Naive B cell (primary cell): ENCODE data around the gene RAD52. TPM values are rescaled to one million over a fixed set of nuclear protein-coding genes. Genes with fewer than 3 reads are reported as not detected.

Experiments used
- ATAC-seq, 2 donors: fragments of 150-1000 bp; cut with Tn5 transposase; 2 replicates each; pipeline ENCODE4 v1.10.0; 2021; ENCODE audit warnings: low read depth in 2 of 2, mild to moderate bottlenecking in 2 of 2, moderate library complexity in 2 of 2
- DNase-seq: peaks from one replicate; pipeline ENCODE4 v3.0.0; 2022
- H3K27ac Mint-ChIP-seq, 6 donors: one replicate each; pipeline ENCODE4 v1.8.0; 2020 to 2022; ENCODE audit warnings: mild to moderate bottlenecking in 6 of 6, mixed read lengths in 6 of 6, moderate library complexity in 5 of 6, inconsistent platforms in 2 of 6
- H3K27me3 Mint-ChIP-seq, 3 donors: one replicate each; pipeline ENCODE4 v1.8.0; 2021 to 2022; ENCODE audit warnings: mixed read lengths in 3 of 3, mild to moderate bottlenecking in 1 of 3
- H3K36me3 Mint-ChIP-seq, 2 donors: one replicate each; pipeline ENCODE4 v1.8.0; 2020 to 2022; ENCODE audit warnings: mixed read lengths in 2 of 2, inconsistent platforms in 1 of 2, mild to moderate bottlenecking in 1 of 2
- H3K4me1 Mint-ChIP-seq, 3 donors: one replicate each; pipeline ENCODE4 v1.8.0; 2020 to 2022; ENCODE audit warnings: mixed read lengths in 3 of 3, inconsistent platforms in 1 of 3, mild to moderate bottlenecking in 1 of 3, moderate library complexity in 1 of 3
- H3K4me3 Mint-ChIP-seq, 8 donors: one replicate each; pipeline ENCODE4 v1.8.0; 2020 to 2022; ENCODE audit warnings: mild to moderate bottlenecking in 8 of 8, mixed read lengths in 8 of 8, moderate library complexity in 8 of 8, inconsistent platforms in 2 of 8
- H3K9me3 Mint-ChIP-seq, 7 donors: one replicate each; pipeline ENCODE4 v1.8.0; 2020 to 2022; ENCODE audit warnings: mixed read lengths in 7 of 7, mild to moderate bottlenecking in 5 of 7, inconsistent platforms in 2 of 7, moderate library complexity in 1 of 7
- polyA plus RNA-seq, 6 donors: library from polyadenylated mRNA; unstranded; fragments of 300-500 nt; fragmentation: Illumina TruSeq; gene quantifications; one replicate each; pipeline ENCODE4 v1.2.3, GENCODE V29; 2021; ENCODE audit warnings: low read depth in 6 of 6

Gene RAD52
- polyA plus RNA-seq, 6 donors from 2014 or later, result 0.09 to 13.3 (median 3.0) TPM

- ATAC-seq (no peak), DNase-seq (no peak)
- Mint-ChIP-seq H3K27ac (no peak overlapping the region), H3K9me3 (no peaks in the 10 kb centered on the region), H3K36me3 (no peaks in the 10 kb centered on the region), H3K4me1 (peaks cover 0 to 4% (median 0%) of the 10 kb centered on the region in 3 donors), H3K4me3 (no peak overlapping the region), H3K27me3 (no peaks in the 10 kb centered on the region)
These were observed 31.8 kb upstream of the RAD52 start for GRCh38 chr12:981176-981828.

GRCh38 chr12:979349-979748 lies 29.9 kb upstream of the RAD52 start:
- Mint-ChIP-seq H3K9me3 (no peaks in the 10 kb centered on the region), H3K27ac (no peak overlapping the region), H3K27me3 (no peaks in the 10 kb centered on the region), H3K4me1 (peaks cover 0 to 4% (median 0%) of the 10 kb centered on the region in 3 donors), H3K4me3 (no peak overlapping the region), H3K36me3 (no peaks in the 10 kb centered on the region)
- no peak for ATAC-seq
- DNase-seq, result no peak

GRCh38 chr12:977156-977555 lies 27.7 kb upstream of the RAD52 start:
- DNase-seq (no peak), ATAC-seq (no peak)
- H3K27ac Mint-ChIP-seq, result peak overlapping the region in 1 of 6 donors; percentile 15
- peaks cover 0 to 4% (median 0%) of the 10 kb centered on the region in 3 donors for H3K4me1 Mint-ChIP-seq
- H3K27me3 Mint-ChIP-seq, result no peaks in the 10 kb centered on the region
- no peak overlapping the region for H3K4me3 Mint-ChIP-seq
- no peaks in the 10 kb centered on the region for H3K9me3 Mint-ChIP-seq
- H3K36me3 Mint-ChIP-seq, result no peaks in the 10 kb centered on the region

GRCh38 chr12:976644-977043 lies 27.1 kb upstream of the RAD52 start:
- peak overlapping the region in 1 of 6 donors; percentile 15 for H3K27ac Mint-ChIP-seq
- DNase-seq (no peak), ATAC-seq (no peak)
- H3K27me3 Mint-ChIP-seq, result no peaks in the 10 kb centered on the region
- H3K4me1 Mint-ChIP-seq, result peaks cover 0 to 4% (median 0%) of the 10 kb centered on the region in 3 donors
- no peak overlapping the region for H3K4me3 Mint-ChIP-seq
- no peaks in the 10 kb centered on the region for H3K9me3 Mint-ChIP-seq
- H3K36me3 Mint-ChIP-seq, result no peaks in the 10 kb centered on the region

GRCh38 chr12:974271-974862 lies 24.9 kb upstream of the RAD52 start:
- H3K9me3 Mint-ChIP-seq, result no peaks in the 10 kb centered on the region
- no peaks in the 10 kb centered on the region for H3K27me3 Mint-ChIP-seq
- no peak overlapping the region for H3K4me3 Mint-ChIP-seq
- DNase-seq, result no peak
- no peak overlapping the region for H3K27ac Mint-ChIP-seq
- H3K4me1 Mint-ChIP-seq, result peaks cover 0 to 4% (median 0%) of the 10 kb centered on the region in 3 donors
- no peak for ATAC-seq
- no peaks in the 10 kb centered on the region for H3K36me3 Mint-ChIP-seq

GRCh38 chr12:971991-972390 lies 22.5 kb upstream of the RAD52 start:
- DNase-seq (no peak), ATAC-seq (no peak)
- H3K36me3 Mint-ChIP-seq, result no peaks in the 10 kb centered on the region
- no peak overlapping the region for H3K27ac Mint-ChIP-seq
- no peaks in the 10 kb centered on the region for H3K27me3 Mint-ChIP-seq
- H3K4me3 Mint-ChIP-seq, result no peak overlapping the region
- H3K9me3 Mint-ChIP-seq, result no peaks in the 10 kb centered on the region
- no peaks in the 10 kb centered on the region for H3K4me1 Mint-ChIP-seq

GRCh38 chr12:969821-970220 lies 20.3 kb upstream of the RAD52 start:
- no peak for ATAC-seq

GRCh38 chr12:968545-968944 lies 19.1 kb upstream of the RAD52 start:
- H3K27ac Mint-ChIP-seq, result no peak overlapping the region
- no peaks in the 10 kb centered on the region for H3K9me3 Mint-ChIP-seq
- no peaks in the 10 kb centered on the region for H3K36me3 Mint-ChIP-seq
- ATAC-seq (no peak), DNase-seq (no peak)
- no peaks in the 10 kb centered on the region for H3K27me3 Mint-ChIP-seq
- no peak overlapping the region for H3K4me3 Mint-ChIP-seq
- no peaks in the 10 kb centered on the region for H3K4me1 Mint-ChIP-seq

More at GRCh38 chr12:969821-970220, 20.3 kb upstream of the RAD52 start:
- H3K9me3 Mint-ChIP-seq, result no peaks in the 10 kb centered on the region
- no peak for DNase-seq
- H3K27ac Mint-ChIP-seq, result no peak overlapping the region
- H3K27me3 Mint-ChIP-seq, result no peaks in the 10 kb centered on the region
- H3K4me1 Mint-ChIP-seq, result no peaks in the 10 kb centered on the region
- no peak overlapping the region for H3K4me3 Mint-ChIP-seq
- H3K36me3 Mint-ChIP-seq, result no peaks in the 10 kb centered on the region

GRCh38 chr12:967641-968040 lies 18.1 kb upstream of the RAD52 start:
- no peaks in the 10 kb centered on the region for H3K27me3 Mint-ChIP-seq
- H3K27ac Mint-ChIP-seq, result peak overlapping the region in 2 of 6 donors; percentile 36 to 50
- no peaks in the 10 kb centered on the region for H3K4me1 Mint-ChIP-seq
- no peak for ATAC-seq
- no peak overlapping the region for H3K4me3 Mint-ChIP-seq
- no peaks in the 10 kb centered on the region for H3K36me3 Mint-ChIP-seq
- no peak for DNase-seq
- no peaks in the 10 kb centered on the region for H3K9me3 Mint-ChIP-seq

- Mint-ChIP-seq H3K27ac (no peak overlapping the region), H3K27me3 (no peaks in the 10 kb centered on the region), H3K36me3 (no peaks in the 10 kb centered on the region), H3K9me3 (no peaks in the 10 kb centered on the region), H3K4me1 (no peaks in the 10 kb centered on the region), H3K4me3 (no peak overlapping the region)
- DNase-seq (no peak), ATAC-seq (no peak)
These were observed 17.2 kb upstream of the RAD52 start for GRCh38 chr12:966724-967123.

GRCh38 chr12:958588-959123 lies 9.2 kb upstream of the RAD52 start:
- peak overlapping the region in 2 of 6 donors; percentile 37 to 40 for H3K27ac Mint-ChIP-seq

GRCh38 chr12:955939-956338 lies 6.4 kb upstream of the RAD52 start:
- Mint-ChIP-seq H3K4me1 (peaks cover 4 to 12% (median 7%) of the 10 kb centered on the region in 3 donors), H3K9me3 (peaks cover 0 to 1% (median 0%) of the 10 kb centered on the region in 7 donors), H3K27ac (peak overlapping the region in 1 of 6 donors; percentile 1), H3K27me3 (no peaks in the 10 kb centered on the region), H3K36me3 (no peaks in the 10 kb centered on the region), H3K4me3 (no peak overlapping the region)
- DNase-seq, result no peak
- ATAC-seq, result no peak

More at GRCh38 chr12:958588-959123, 9.2 kb upstream of the RAD52 start:
- DNase-seq (no peak), ATAC-seq (peak; percentile 66 to 71)
- H3K9me3 Mint-ChIP-seq, result peaks cover 0 to 1% (median 0%) of the 10 kb centered on the region in 7 donors
- H3K4me1 Mint-ChIP-seq, result peaks cover 4 to 7% (median 6%) of the 10 kb centered on the region in 3 donors
- no peaks in the 10 kb centered on the region for H3K36me3 Mint-ChIP-seq
- no peaks in the 10 kb centered on the region for H3K27me3 Mint-ChIP-seq
- no peak overlapping the region for H3K4me3 Mint-ChIP-seq

- no peak for DNase-seq
- ATAC-seq, result no peak
- Mint-ChIP-seq H3K36me3 (no peaks in the 10 kb centered on the region), H3K9me3 (peaks cover 0 to 1% (median 0%) of the 10 kb centered on the region in 7 donors), H3K27me3 (no peaks in the 10 kb centered on the region), H3K4me1 (peaks cover 7 to 16% (median 12%) of the 10 kb centered on the region in 3 donors), H3K27ac (no peak overlapping the region), H3K4me3 (no peak overlapping the region)
These were observed 5.2 kb upstream of the RAD52 start for GRCh38 chr12:954741-955140.

- peaks cover 0 to 1% (median 0%) of the 10 kb centered on the region in 7 donors for H3K9me3 Mint-ChIP-seq
- H3K36me3 Mint-ChIP-seq, result no peaks in the 10 kb centered on the region
- DNase-seq, result no peak
- no peak overlapping the region for H3K27ac Mint-ChIP-seq
- H3K4me3 Mint-ChIP-seq, result no peak overlapping the region
- H3K27me3 Mint-ChIP-seq, result no peaks in the 10 kb centered on the region
- H3K4me1 Mint-ChIP-seq, result peaks cover 11 to 20% (median 18%) of the 10 kb centered on the region in 3 donors
- no peak for ATAC-seq
These were observed 4.3 kb upstream of the RAD52 start for GRCh38 chr12:953776-954175.
